Fibroblast of villous mesenchyme (primary cell): ENCODE measurements around the gene TXNRD3. TPM values are rescaled to one million over a fixed set of nuclear protein-coding genes. Genes with fewer than 3 reads are reported as not detected.

ENCODE experiments used
- DNase-seq: peaks from one replicate; pipeline ENCODE4 v3.0.0-alpha.2; 2010; ENCODE audit warnings: low read depth
- H3K4me3 ChIP-seq: 2 replicates; pipeline ENCODE4 v1.5.1; 2011; ENCODE audit warnings: low read depth, mild to moderate bottlenecking, low read length
- total RNA-seq: library from RNA; depleted of rRNA; stranded (reverse); fragments of >200 nt; gene quantifications from 2 replicates; pipeline ENCODE4 v1.2.3, GENCODE V29; 2012
- TF ChIP-seq, protein P1 (sequence below): IDR thresholded peaks from 2 replicates; pipeline ENCODE4 v1.5.1; 2012; ENCODE audit warnings: low read depth, mild to moderate bottlenecking, low read length; ENCODE audit not compliant: insufficient read depth

The TXNRD3 gene
- total RNA-seq, 1 donor, result 13.4 TPM

DNA sequence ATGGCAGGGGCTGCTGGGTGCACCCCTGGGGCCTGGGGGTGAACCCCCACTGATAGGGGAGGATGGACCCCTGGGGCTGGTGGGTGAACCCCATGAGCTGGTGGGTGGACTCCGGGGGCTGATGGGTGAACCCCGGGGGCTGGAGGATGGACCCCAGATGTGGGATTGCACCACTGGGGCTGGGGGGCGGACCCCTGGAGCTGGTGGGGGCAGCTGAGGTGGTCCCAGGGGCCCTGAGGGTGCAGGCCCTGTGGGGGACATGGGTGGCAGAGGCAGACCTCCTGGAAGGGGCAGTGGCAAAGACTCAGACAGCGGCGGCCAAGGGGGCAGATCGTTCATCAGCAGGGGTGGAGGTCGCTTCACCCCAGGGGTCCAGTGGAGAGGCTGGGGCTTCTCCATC is 17.4 kb upstream of the TXNRD3 start:
- TF ChIP-seq, protein P1, sequence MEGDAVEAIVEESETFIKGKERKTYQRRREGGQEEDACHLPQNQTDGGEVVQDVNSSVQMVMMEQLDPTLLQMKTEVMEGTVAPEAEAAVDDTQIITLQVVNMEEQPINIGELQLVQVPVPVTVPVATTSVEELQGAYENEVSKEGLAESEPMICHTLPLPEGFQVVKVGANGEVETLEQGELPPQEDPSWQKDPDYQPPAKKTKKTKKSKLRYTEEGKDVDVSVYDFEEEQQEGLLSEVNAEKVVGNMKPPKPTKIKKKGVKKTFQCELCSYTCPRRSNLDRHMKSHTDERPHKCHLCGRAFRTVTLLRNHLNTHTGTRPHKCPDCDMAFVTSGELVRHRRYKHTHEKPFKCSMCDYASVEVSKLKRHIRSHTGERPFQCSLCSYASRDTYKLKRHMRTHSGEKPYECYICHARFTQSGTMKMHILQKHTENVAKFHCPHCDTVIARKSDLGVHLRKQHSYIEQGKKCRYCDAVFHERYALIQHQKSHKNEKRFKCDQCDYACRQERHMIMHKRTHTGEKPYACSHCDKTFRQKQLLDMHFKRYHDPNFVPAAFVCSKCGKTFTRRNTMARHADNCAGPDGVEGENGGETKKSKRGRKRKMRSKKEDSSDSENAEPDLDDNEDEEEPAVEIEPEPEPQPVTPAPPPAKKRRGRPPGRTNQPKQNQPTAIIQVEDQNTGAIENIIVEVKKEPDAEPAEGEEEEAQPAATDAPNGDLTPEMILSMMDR, result no peak
- H3K4me3 ChIP-seq, result no peak overlapping the region
- no peak for DNase-seq

DNA sequence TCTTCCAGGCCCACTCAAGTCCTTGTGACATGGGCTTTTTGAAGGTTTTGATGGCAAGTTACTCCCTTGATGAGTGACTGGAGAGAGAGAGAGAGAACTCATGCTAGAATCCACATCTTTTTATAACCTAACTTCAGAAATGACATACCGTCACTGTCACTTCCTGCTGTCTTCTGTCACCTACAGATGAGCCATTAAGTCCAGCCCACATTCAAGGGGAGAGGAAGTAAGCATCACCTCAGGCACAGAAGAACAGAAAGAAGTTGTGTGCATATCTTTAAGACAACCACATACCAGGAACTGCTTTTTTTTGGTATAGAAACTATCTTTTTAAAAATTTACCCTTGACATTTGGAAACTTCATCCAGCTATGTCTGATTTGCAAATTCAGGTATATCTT is 16.6 kb upstream of the TXNRD3 start:
- H3K4me3 ChIP-seq, result no peak overlapping the region
- DNase-seq, result no peak
- TF ChIP-seq, protein P1, result no peak

DNA sequence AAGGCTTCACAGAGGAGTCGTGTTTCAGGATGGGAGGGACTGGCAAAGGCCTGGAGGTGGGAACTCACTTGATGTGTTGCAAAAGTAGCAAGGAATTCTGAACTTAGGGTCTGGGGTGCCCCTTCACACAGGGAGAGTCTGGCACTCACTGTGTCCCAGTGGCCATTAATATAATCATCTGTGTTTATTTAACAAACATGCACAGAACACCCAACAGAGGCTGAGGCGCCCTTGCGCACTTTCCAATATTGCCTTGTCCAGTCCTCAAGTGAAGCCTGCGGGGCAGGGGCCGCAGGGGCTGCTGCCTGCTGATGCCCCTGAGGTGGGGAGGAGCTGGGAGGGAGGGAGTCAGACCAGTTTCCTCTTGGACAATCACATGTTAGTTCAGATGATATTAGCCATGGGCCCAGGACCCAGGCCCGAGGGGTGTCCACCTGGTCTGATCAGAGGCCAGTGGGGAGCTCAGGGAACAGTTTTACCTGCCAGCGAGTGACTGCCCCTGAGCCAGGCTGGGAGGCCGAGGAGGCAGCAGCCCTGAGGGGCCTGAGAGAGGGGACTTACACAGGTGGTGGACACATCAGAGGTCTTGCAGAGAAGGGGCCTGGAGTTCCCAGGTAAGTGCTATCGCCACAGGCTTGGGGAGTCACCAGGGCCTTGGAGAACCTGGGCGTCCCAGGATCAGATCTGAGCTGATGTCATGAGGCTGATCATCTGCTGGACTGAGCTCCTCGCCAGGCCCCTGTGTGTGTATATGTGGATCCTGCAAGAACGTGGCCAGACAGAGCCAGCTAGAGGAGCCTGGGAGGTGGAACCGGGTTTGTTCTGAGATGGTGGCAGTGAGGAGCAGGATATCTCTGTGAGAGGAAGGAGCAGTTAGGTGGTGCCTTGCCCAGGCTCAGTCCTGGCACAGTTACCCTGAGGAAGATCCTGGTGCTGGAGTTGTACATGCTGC is 13.8 kb upstream of the TXNRD3 start:
- H3K4me3 ChIP-seq, result no peak overlapping the region
- TF ChIP-seq, protein P1, result no peak
- no peak for DNase-seq

DNA sequence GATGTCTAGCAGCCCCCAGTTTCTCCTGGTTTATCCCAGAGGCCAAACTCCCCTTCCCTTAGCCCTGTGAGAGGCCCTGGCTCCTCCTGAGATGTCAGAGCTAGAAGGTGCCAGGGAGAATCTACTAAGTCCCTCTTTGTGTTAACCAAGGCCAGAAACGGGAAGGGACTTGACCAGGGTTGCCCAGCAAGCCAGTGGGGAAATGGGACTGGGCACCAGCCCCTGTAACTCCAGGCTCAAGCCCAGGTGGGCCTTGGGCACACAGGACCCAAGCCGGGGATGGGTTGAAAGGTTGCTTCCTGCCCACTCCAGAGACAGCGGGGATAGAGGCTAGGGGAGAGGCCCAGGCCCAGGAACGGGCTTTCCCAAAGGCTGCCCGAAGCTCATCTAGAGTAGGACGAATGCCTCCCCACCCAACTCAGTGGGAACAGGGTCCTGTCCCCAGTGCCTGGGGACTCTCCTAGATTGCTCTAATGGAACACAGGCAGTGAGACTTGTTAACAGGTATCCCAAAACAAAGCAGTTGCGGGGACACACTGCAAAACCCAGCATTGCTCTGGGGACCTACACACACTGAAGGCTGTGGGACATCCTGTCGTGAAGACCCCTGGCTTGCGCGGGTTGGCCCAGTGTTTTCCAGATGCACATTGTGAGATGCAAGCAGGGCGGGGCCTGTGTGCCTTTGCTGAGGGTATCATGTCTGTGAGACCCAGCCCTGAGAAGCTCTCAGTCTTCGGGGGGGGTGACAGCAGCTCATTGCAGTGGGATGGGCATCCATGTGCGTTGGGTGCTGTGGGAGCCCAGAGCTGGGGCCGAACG is 12.9 kb upstream of the TXNRD3 start:
- no peak overlapping the region for H3K4me3 ChIP-seq
- TF ChIP-seq, protein P1, result no peak
- no peak for DNase-seq

DNA sequence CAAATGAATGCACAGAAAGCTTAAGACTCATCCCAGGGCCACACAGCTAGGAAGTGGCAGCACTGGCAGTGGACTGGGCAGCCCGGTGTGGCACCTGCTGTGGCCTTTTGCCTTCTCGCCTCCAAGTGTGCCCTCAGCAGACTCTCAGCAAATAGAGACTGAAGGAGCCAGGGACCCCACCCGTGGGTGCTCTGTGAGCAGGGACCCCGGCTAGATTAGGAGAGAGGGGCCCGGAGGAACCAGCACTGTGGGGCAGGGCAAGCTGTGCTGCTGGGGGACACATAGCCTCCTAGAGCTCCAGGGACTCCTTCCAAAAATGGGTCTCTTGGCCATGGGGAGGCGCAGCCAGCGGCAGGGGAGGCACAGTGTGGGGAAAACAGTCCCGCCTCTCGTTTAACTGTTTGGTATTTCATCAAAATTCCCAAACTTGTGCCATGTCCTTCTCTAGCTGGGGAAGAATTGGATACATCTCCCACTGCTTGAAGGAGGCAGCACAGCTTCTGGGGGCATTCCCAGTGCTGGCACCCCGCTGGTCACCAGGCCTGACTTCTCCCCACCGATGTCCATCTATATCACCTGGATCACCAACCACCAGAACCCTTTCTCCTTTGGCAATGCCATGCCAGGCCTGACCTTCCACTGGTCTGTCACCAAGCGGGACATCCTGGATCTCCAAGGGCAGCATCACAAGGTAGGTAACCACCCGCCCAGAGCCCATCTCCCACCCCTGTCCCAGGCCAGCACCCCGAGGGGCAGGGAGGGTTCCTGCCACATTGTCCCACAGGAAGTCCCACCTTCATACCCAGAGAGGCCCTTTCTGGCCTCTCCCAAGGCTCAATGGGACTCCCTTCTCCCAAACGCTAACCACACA is 12.0 kb upstream of the TXNRD3 start:
- TF ChIP-seq, protein P1, result no peak
- H3K4me3 ChIP-seq, result no peak overlapping the region
- no peak for DNase-seq

DNA sequence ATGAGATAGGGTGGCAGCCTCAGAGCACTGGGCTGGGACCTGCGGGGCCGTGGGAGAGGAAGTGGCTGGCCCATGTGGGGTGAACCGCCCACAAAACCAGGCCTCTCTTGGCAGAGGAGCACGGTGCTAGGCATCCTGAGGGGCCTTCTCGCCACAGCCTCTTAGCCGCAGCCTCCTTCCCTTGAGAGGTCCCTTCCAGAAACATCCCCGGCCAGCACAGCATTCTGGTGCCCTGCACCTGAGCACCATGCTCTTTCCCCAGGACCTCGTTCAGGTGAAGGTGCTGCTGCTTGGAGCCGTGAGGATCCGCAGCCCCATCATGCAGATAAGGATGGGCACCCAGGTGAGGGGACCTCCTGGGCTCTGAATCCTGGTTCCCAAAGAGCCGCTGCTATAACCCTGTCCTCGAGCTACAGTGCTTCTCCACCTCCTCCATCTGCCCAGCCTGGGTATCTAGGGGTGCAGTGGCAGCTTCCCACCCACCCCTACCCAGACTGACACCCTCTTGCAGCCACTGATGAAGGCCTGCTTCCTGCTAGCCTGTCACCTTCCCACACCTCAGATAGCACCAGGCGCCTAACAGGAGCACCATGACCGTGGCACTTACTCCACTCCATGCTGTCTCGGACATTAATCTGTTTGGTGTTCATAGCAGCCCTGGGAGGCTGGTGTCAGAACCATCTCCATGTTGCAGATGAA is 11.2 kb upstream of the TXNRD3 start:
- TF ChIP-seq, protein P1, result no peak
- H3K4me3 ChIP-seq, result no peak overlapping the region
- no peak for DNase-seq
